ENCODE results near the gene SMCHD1. TPM values are rescaled to one million over a fixed set of nuclear protein-coding genes. Genes with fewer than 3 reads are reported as not detected.
"Not testable (repeated sequence)": the region's sequence is repeated elsewhere in the genome, so short reads cannot be mapped to it uniquely, and the experiment has no call there.

SMCHD1 gene
- total and polyA plus RNA-seq, 2 donors: 20.7 to 349 TPM

GRCh38 chr18:2848247-2849246 is 193.0 kb downstream of the SMCHD1 start:
- no peaks in the 10 kb centered on the region for H3K36me3 ChIP-seq (ENCODE audit: insufficient read depth)
- no peak for DNase-seq (ENCODE audit: extremely low spot score)
- H3K4me3 ChIP-seq (ENCODE audit: low read depth, low read length): peak overlapping the region; percentile 52
- 35% methylated on average over 17 of the region's 17 CpGs for WGBS
- H3K27ac ChIP-seq (ENCODE audit: low read depth): no peak overlapping the region
- H3K4me1 ChIP-seq (ENCODE audit: insufficient read depth): no peaks in the 10 kb centered on the region

DNA sequence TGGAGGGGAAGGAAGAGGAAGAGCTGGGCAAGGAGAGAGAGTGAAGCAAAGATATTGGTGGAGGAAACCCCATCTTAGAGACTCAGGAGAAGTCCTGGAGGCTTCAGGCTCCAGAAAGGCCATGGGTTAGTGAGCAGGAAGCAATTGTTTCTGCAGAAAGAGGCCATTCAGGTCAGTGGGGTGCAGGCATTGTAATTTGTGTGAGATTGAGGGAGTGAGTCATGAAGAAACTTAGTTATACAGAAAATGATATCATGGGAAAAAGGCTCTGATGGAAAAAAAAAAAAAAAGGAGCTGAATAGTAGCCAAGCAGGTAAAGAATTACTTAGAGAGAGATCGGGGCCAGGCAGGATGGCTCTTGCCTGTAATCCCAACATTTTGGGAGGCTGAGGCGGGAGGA is 195.3 kb downstream of the SMCHD1 start:
- WGBS: 95% methylated on average over 2 of the region's 2 CpGs
- Histone ChIP-seq H3K27ac (ENCODE audit: low read depth) (no peak overlapping the region), H3K4me3 (ENCODE audit: low read depth, low read length) (no peak overlapping the region), H3K36me3 (ENCODE audit: insufficient read depth) (no peaks in the 10 kb centered on the region), H3K4me1 (ENCODE audit: insufficient read depth) (no peaks in the 10 kb centered on the region)
- DNase-seq (ENCODE audit: extremely low spot score): no peak

- no peak overlapping the region for H3K27ac ChIP-seq (ENCODE audit: low read depth)
- no peaks in the 10 kb centered on the region for H3K4me1 ChIP-seq (ENCODE audit: insufficient read depth)
- H3K36me3 ChIP-seq (ENCODE audit: insufficient read depth): no peaks in the 10 kb centered on the region
- no peak for DNase-seq (ENCODE audit: extremely low spot score)
- no peak overlapping the region for H3K4me3 ChIP-seq (ENCODE audit: low read depth, low read length)
- WGBS: 94% methylated on average over 8 of the region's 8 CpGs
These were observed 196.2 kb downstream of the SMCHD1 start for GRCh38 chr18:2851771-2852170.

DNA sequence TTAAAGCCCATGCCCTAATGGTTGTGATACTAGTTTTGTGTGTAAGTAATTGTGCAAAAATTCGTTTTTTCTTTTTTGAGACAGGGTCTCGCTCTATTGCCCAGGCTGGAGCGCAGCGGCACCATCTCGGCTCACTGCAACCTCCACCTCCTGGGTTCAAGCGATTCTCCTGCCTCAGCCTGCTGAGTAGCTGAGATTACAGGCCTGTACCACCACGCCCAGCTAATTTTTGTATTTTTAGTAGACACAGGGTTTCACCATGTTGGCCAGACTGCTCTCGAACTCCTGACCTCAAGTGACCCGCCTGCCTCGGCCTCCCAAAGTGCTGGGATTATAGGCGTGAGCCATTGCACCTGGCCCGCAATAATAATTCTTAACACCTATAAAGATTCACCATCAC is 196.9 kb downstream of the SMCHD1 start:
- H3K36me3 ChIP-seq (ENCODE audit: insufficient read depth); H3K4me1 ChIP-seq (ENCODE audit: insufficient read depth); H3K4me3 ChIP-seq (ENCODE audit: low read depth, low read length); DNase-seq (ENCODE audit: extremely low spot score); H3K27ac ChIP-seq (ENCODE audit: low read depth): not testable (repeated sequence)
- WGBS: 96% methylated on average over 12 of the region's 12 CpGs

DNA sequence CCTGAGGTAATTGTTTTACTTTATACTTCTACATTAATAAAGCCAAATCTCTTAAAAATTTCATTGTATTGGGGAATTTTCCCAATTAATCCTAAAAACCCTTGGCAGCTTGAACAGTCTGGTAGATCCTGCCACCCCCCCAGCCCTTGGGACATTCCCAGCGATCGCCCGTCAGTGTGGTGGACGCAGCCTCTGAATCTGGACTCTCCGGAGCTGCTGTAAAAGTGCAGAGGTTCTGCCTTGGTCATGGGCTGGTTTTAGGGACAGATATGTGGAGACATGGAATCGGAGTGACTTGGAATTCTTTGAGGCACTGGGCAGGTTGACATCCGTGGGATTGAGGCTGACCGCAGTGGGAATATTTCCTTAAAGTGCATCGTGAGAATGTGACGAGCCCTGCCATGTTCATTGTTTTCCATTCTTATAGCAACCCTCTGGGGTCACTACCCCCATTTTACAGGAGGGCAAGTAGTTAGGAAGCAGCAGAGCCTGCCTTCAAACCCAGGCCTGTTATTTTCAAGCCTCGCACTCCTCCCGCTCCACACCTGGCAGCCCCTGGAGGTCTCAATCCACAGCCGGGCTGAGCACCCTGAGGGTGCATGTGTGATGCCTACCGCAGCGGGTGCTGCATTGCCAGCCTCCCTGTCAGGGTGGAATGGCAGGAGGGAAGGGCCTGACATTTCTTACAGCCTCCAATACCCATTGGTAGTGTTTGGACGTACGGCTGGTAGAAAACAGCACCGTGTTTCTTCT is 197.8 kb downstream of the SMCHD1 start:
- Histone ChIP-seq H3K4me3 (ENCODE audit: low read depth, low read length) (no peak overlapping the region), H3K27ac (ENCODE audit: low read depth) (no peak overlapping the region), H3K36me3 (ENCODE audit: insufficient read depth) (no peaks in the 10 kb centered on the region), H3K4me1 (ENCODE audit: insufficient read depth) (no peaks in the 10 kb centered on the region)
- 85% methylated on average over 18 of the region's 18 CpGs for WGBS
- no peak for DNase-seq (ENCODE audit: extremely low spot score)

- Histone ChIP-seq H3K27ac (ENCODE audit: low read depth) (no peak overlapping the region), H3K4me3 (ENCODE audit: low read depth, low read length) (no peak overlapping the region), H3K4me1 (ENCODE audit: insufficient read depth) (no peaks in the 10 kb centered on the region), H3K36me3 (ENCODE audit: insufficient read depth) (no peaks in the 10 kb centered on the region)
- 69% methylated on average over 7 of the region's 7 CpGs for WGBS
- DNase-seq (ENCODE audit: extremely low spot score): no peak
These were observed 198.6 kb downstream of the SMCHD1 start for GRCh38 chr18:2853926-2854664.

Small RNA genes lying within 50 kb of the gene (small RNA-seq; reads per million reads assigned to genes)
- not detected for gene RF00019
- not detected for gene RNU6-340P

Other genes with a start within 250 kb of the SMCHD1 start
- gene METTL4, start 84.2 kb upstream of the SMCHD1 start, total RNA-seq: 30.5 TPM
- gene METTL4, start 84.2 kb upstream of the SMCHD1 start, polyA plus RNA-seq: 8.3 TPM
- 33.0 TPM for gene NDC80, start 84.2 kb upstream of the SMCHD1 start, total RNA-seq
- gene NDC80, start 84.2 kb upstream of the SMCHD1 start, polyA plus RNA-seq: 0.77 TPM
- 17.0 TPM for gene EMILIN2, start 191.3 kb downstream of the SMCHD1 start, total RNA-seq
- gene EMILIN2, start 191.3 kb downstream of the SMCHD1 start, polyA plus RNA-seq: 15.7 TPM